PFSK-1 (cell line): Measurements from ENCODE around the gene PNMA6E.

Experiments
- FOXP2 ChIP-seq: optimal IDR thresholded peaks from 2 replicates; pipeline ENCODE3; 2011; ENCODE audit warnings: borderline replicate concordance, control low read depth, inconsistent platforms; ENCODE audit not compliant: insufficient read depth; ENCODE audit errors: extremely low read length, extremely low read depth
- SIN3A ChIP-seq: IDR thresholded peaks from 2 replicates; pipeline ENCODE4 v1.6.1; 2012; ENCODE audit warnings: mild to moderate bottlenecking, low read length, moderate library complexity, borderline replicate concordance; ENCODE audit not compliant: insufficient read depth
- TAF1 ChIP-seq: IDR thresholded peaks from 2 replicates; pipeline ENCODE4 v1.6.1; 2012; ENCODE audit warnings: low read length, control low read depth, borderline replicate concordance; ENCODE audit not compliant: insufficient read depth

DNA sequence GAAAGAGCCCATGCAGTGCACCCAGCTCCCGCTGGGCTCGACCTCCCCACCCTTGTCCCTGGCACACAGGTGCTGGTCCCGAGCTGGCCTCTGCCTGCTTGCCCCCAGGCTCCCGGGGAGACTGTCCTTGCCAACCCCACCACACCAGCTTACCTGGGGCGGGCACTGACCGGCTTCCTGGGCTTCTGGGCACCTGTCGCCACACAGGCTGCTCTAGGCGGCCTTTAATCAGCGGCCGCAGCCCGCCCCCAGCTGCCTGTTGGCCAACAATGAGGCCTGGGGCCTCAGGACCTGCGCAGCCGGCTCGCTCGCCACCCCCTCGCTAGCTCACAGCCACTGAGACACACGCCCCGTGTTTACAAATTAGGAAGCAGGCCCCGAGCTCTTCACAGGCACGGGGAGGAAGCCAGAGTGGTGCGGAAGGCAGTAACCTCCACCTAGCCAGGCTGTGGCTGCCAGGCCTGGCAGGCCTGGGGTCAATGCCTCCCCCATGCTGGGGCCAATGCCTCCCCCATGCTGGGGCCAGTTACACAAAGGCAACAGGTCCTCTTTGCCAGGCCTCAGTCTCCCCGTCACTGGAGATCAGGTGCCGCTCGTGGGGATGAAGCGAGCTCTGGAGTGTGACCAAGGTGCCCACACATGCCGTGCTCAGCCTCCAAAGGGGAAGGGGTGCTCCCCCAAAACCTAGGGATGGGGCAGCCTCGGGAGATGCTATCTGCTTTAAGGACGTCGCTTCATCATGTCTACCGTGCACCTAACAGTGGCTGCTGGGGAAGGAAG lies 44.9 kb upstream of the PNMA6E start, which contains the start of gene TREX2:
- TF ChIP-seq FOXP2 (no peak), TAF1 (no peak), SIN3A (no peak)
